ENCODE measurements around the gene C1orf185. TPM values are rescaled to one million over a fixed set of nuclear protein-coding genes. Genes with fewer than 3 reads are reported as not detected.
A peak's percentile ranks its signal among the peaks of the same experiment; 100 is the strongest.

The C1orf185 gene
- total RNA-seq, 6 experiments from 2014 or later, result not detected

GRCh38 chr1:51086496-51087271, 15.3 kb upstream of the C1orf185 start:
- Mint-ChIP-seq H3K27me3 (ENCODE audit: insufficient read depth) (peaks cover 23% of the 10 kb centered on the region), H3K4me1 (ENCODE audit: low read depth) (no peaks in the 10 kb centered on the region), H3K9me3 (no peaks in the 10 kb centered on the region), H3K27ac (no peak overlapping the region), H3K4me3 (no peak overlapping the region), H3K36me3 (ENCODE audit: low read depth) (no peaks in the 10 kb centered on the region)
- no peak for DNase-seq
- no peak; the same call in 1 of the 2 replicates for TF ChIP-seq CTCF (IDR thresholded peaks at IDR 0.05)

GRCh38 chr1:51088474-51088873, 13.6 kb upstream of the C1orf185 start:
- Mint-ChIP-seq H3K4me1 (ENCODE audit: low read depth) (no peaks in the 10 kb centered on the region), H3K9me3 (no peaks in the 10 kb centered on the region), H3K27me3 (ENCODE audit: insufficient read depth) (peaks cover 20% of the 10 kb centered on the region), H3K36me3 (ENCODE audit: low read depth) (no peaks in the 10 kb centered on the region), H3K27ac (no peak overlapping the region), H3K4me3 (no peak overlapping the region)
- TF ChIP-seq CTCF (IDR thresholded peaks at IDR 0.05), result peak; percentile 57
- DNase-seq, result no peak

- no peak overlapping the region for H3K4me3 Mint-ChIP-seq
- H3K9me3 Mint-ChIP-seq, result no peaks in the 10 kb centered on the region
- TF ChIP-seq CTCF (IDR thresholded peaks at IDR 0.05), result no peak
- H3K27me3 Mint-ChIP-seq (ENCODE audit: insufficient read depth), result peaks cover 16% of the 10 kb centered on the region
- H3K4me1 Mint-ChIP-seq (ENCODE audit: low read depth), result no peaks in the 10 kb centered on the region
- no peaks in the 10 kb centered on the region for H3K36me3 Mint-ChIP-seq (ENCODE audit: low read depth)
- no peak for DNase-seq
- no peak overlapping the region for H3K27ac Mint-ChIP-seq
Observed at GRCh38 chr1:51093581-51093980, 8.4 kb upstream of the C1orf185 start.

- H3K4me3 Mint-ChIP-seq, result no peak overlapping the region
- DNase-seq, result no peak
- peaks cover 10% of the 10 kb centered on the region for H3K27me3 Mint-ChIP-seq (ENCODE audit: insufficient read depth)
- no peak overlapping the region for H3K27ac Mint-ChIP-seq
- no peaks in the 10 kb centered on the region for H3K36me3 Mint-ChIP-seq (ENCODE audit: low read depth)
- H3K4me1 Mint-ChIP-seq (ENCODE audit: low read depth), result no peaks in the 10 kb centered on the region
- TF ChIP-seq CTCF (IDR thresholded peaks at IDR 0.05), result no peak
- no peaks in the 10 kb centered on the region for H3K9me3 Mint-ChIP-seq
Observed at GRCh38 chr1:51097171-51097570, 4.9 kb upstream of the C1orf185 start.

GRCh38 chr1:51100264-51100880, 1.7 kb upstream of the C1orf185 start:
- no peak for TF ChIP-seq CTCF (IDR thresholded peaks at IDR 0.05)
- H3K4me1 Mint-ChIP-seq (ENCODE audit: low read depth), result no peaks in the 10 kb centered on the region
- no peaks in the 10 kb centered on the region for H3K36me3 Mint-ChIP-seq (ENCODE audit: low read depth)
- no peaks in the 10 kb centered on the region for H3K9me3 Mint-ChIP-seq
- H3K4me3 Mint-ChIP-seq, result no peak overlapping the region
- H3K27ac Mint-ChIP-seq, result no peak overlapping the region
- DNase-seq, result no peak
- peaks cover 11% of the 10 kb centered on the region for H3K27me3 Mint-ChIP-seq (ENCODE audit: insufficient read depth)

Measured in HFFc6 (cell line).